BLaER1 treated with 17β-estradiol and CSF1 and Interleukin-3, amounts not matched to agents 10 nM and 100 nM (cell line): ENCODE data around the gene EFCAB11.

Experiments
- H3K27ac ChIP-seq, 11 experiments: shearing (Covaris generic); formaldehyde crosslinking; 2 replicates each; pipeline ENCODE4 v1.8.1; 2022
- H3K27me3 ChIP-seq, 11 experiments: shearing (Covaris generic); formaldehyde crosslinking; 2 replicates each; pipeline ENCODE4 v1.8.1; 2022
- H3K36me3 ChIP-seq, 11 experiments: shearing (Covaris generic); formaldehyde crosslinking; 2 replicates each; pipeline ENCODE4 v1.8.1; 2022
- H3K4me1 ChIP-seq, 10 experiments: shearing (Covaris generic); formaldehyde crosslinking; 2 replicates each; pipeline ENCODE4 v1.8.1; 2022
- H3K4me2 ChIP-seq, 11 experiments: shearing (Covaris generic); formaldehyde crosslinking; 2 replicates each; pipeline ENCODE4 v1.8.1; 2022
- H3K4me3 ChIP-seq, 10 experiments: shearing (Covaris generic); formaldehyde crosslinking; 2 replicates each; pipeline ENCODE4 v1.8.1; 2022
- H3K9ac ChIP-seq, 11 experiments: shearing (Covaris generic); formaldehyde crosslinking; 2 replicates each; pipeline ENCODE4 v1.8.1; 2022
- H3K9me3 ChIP-seq, 11 experiments: shearing (Covaris generic); formaldehyde crosslinking; replicated peaks in 1 of 11; 2 replicates each; pipeline ENCODE4 v1.8.1; 2022
- H4K20me1 ChIP-seq, 11 experiments: shearing (Covaris generic); formaldehyde crosslinking; 2 replicates each; pipeline ENCODE4 v1.8.1; 2022
- Cebpa-rat ChIP-seq, 11 experiments: shearing (Covaris generic); IDR thresholded peaks; 2 replicates each; pipeline ENCODE4 v1.8.1; 2022

EFCAB11 gene

GRCh38 chr14:89833661-89834060 is 120.9 kb downstream of the EFCAB11 start:
- no peaks in the 10 kb centered on the region for H4K20me1 ChIP-seq
- no peaks in the 10 kb centered on the region for H3K27me3 ChIP-seq
- H3K9me3 ChIP-seq, result peaks cover 0 to 14% (median 9%) of the 10 kb centered on the region in 11 experiments; a peak in 12 of 22 replicates
- H3K4me2 ChIP-seq, result no peak overlapping the region
- no peak overlapping the region for H3K9ac ChIP-seq
- no peak overlapping the region for H3K27ac ChIP-seq
- no peaks in the 10 kb centered on the region for H3K4me1 ChIP-seq
- no peak overlapping the region for H3K4me3 ChIP-seq
- H3K36me3 ChIP-seq, result no peaks in the 10 kb centered on the region
- no peak for TF ChIP-seq Cebpa-rat (IDR thresholded peaks at IDR 0.05)

GRCh38 chr14:89833120-89833532 is 121.4 kb downstream of the EFCAB11 start:
- no peak overlapping the region for H3K4me3 ChIP-seq
- no peak for TF ChIP-seq Cebpa-rat (IDR thresholded peaks at IDR 0.05)
- H3K9ac ChIP-seq, result no peak overlapping the region
- no peaks in the 10 kb centered on the region for H3K27me3 ChIP-seq
- H3K36me3 ChIP-seq, result no peaks in the 10 kb centered on the region
- no peaks in the 10 kb centered on the region for H4K20me1 ChIP-seq
- peaks cover 0 to 9% (median 4%) of the 10 kb centered on the region in 11 experiments; a peak in 11 of 22 replicates for H3K9me3 ChIP-seq
- no peak overlapping the region for H3K27ac ChIP-seq
- no peaks in the 10 kb centered on the region for H3K4me1 ChIP-seq
- H3K4me2 ChIP-seq, result no peak overlapping the region

GRCh38 chr14:89828471-89829165 is 125.9 kb downstream of the EFCAB11 start:
- no peak overlapping the region for H3K4me2 ChIP-seq
- no peak overlapping the region for H3K9ac ChIP-seq
- H3K27me3 ChIP-seq, result no peaks in the 10 kb centered on the region
- H3K4me3 ChIP-seq, result no peak overlapping the region
- no peaks in the 10 kb centered on the region for H3K36me3 ChIP-seq
- peaks cover 0 to 8% (median 0%) of the 10 kb centered on the region in 10 experiments; a peak in 1 of 20 replicates for H3K4me1 ChIP-seq
- no peak for TF ChIP-seq Cebpa-rat (IDR thresholded peaks at IDR 0.05)
- H3K9me3 ChIP-seq, result peaks cover 3 to 10% (median 7%) of the 10 kb centered on the region in 11 experiments; a peak in 21 of 22 replicates
- no peaks in the 10 kb centered on the region for H4K20me1 ChIP-seq
- no peak overlapping the region for H3K27ac ChIP-seq

GRCh38 chr14:89827265-89827664 is 127.3 kb downstream of the EFCAB11 start:
- Histone ChIP-seq H3K9ac (no peak overlapping the region), H3K4me1 (peaks cover 0 to 8% (median 0%) of the 10 kb centered on the region in 10 experiments; a peak in 1 of 20 replicates), H3K27ac (no peak overlapping the region), H3K4me2 (no peak overlapping the region; a peak in 1 of 22 replicates), H3K4me3 (no peak overlapping the region), H3K36me3 (no peaks in the 10 kb centered on the region; a peak in 2 of 22 replicates), H3K9me3 (peaks cover 11 to 22% (median 14%) of the 10 kb centered on the region in 11 experiments), H3K27me3 (no peaks in the 10 kb centered on the region), H4K20me1 (no peaks in the 10 kb centered on the region)
- no peak for TF ChIP-seq Cebpa-rat (IDR thresholded peaks at IDR 0.05)

- no peak for TF ChIP-seq Cebpa-rat (IDR thresholded peaks at IDR 0.05)
- H3K27ac ChIP-seq, result no peak overlapping the region
- H3K27me3 ChIP-seq, result no peaks in the 10 kb centered on the region
- no peaks in the 10 kb centered on the region; a peak in 2 of 22 replicates for H3K36me3 ChIP-seq
- no peaks in the 10 kb centered on the region for H4K20me1 ChIP-seq
- H3K9me3 ChIP-seq, result peaks cover 11 to 22% (median 14%) of the 10 kb centered on the region in 11 experiments
- peaks cover 0 to 8% (median 0%) of the 10 kb centered on the region in 10 experiments; a peak in 1 of 20 replicates for H3K4me1 ChIP-seq
- H3K9ac ChIP-seq, result no peak overlapping the region
- H3K4me3 ChIP-seq, result no peak overlapping the region
- peak overlapping the region in 1 of 11 experiments; percentile 17; a peak in 1 of 22 replicates for H3K4me2 ChIP-seq
Observed at GRCh38 chr14:89826596-89826995, 127.9 kb downstream of the EFCAB11 start.

- no peak overlapping the region for H3K27ac ChIP-seq
- H3K27me3 ChIP-seq, result no peaks in the 10 kb centered on the region
- peaks cover 0 to 8% (median 0%) of the 10 kb centered on the region in 10 experiments; a peak in 1 of 20 replicates for H3K4me1 ChIP-seq
- no peak overlapping the region for H3K4me3 ChIP-seq
- H3K9ac ChIP-seq, result no peak overlapping the region
- no peaks in the 10 kb centered on the region; a peak in 2 of 22 replicates for H3K36me3 ChIP-seq
- no peak overlapping the region for H3K4me2 ChIP-seq
- peaks cover 11 to 22% (median 14%) of the 10 kb centered on the region in 11 experiments for H3K9me3 ChIP-seq
- TF ChIP-seq Cebpa-rat (IDR thresholded peaks at IDR 0.05), result no peak
- H4K20me1 ChIP-seq, result no peaks in the 10 kb centered on the region
Observed at GRCh38 chr14:89823743-89824142, 130.8 kb downstream of the EFCAB11 start.

DNA sequence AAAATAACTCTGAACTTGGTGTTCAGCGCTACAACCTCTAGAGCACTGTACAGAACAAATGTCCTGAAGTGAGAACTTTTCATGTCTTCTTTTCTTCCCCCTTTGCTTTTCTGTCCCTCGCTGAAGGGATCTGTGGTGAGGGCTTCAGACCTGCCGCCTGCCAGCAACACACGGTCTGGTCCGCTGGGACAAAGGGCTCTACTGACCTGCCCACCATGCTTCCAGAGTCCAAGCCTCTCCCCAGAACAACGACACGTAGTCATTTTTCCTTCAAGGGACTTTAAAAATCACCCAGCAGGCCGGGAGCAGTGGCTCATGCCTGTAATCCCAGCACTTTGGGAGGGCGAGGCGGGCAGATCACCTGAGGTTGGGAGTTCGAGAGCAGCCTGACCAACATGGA is 140.4 kb downstream of the EFCAB11 start:
- no peaks in the 10 kb centered on the region for H3K9me3 ChIP-seq
- H4K20me1 ChIP-seq, result no peaks in the 10 kb centered on the region
- no peak overlapping the region for H3K27ac ChIP-seq
- H3K4me1 ChIP-seq, result no peaks in the 10 kb centered on the region
- no peak overlapping the region for H3K4me3 ChIP-seq
- H3K4me2 ChIP-seq, result no peak overlapping the region
- H3K27me3 ChIP-seq, result no peaks in the 10 kb centered on the region
- no peaks in the 10 kb centered on the region for H3K36me3 ChIP-seq
- H3K9ac ChIP-seq, result no peak overlapping the region
- no peak for TF ChIP-seq Cebpa-rat (IDR thresholded peaks at IDR 0.05)

DNA sequence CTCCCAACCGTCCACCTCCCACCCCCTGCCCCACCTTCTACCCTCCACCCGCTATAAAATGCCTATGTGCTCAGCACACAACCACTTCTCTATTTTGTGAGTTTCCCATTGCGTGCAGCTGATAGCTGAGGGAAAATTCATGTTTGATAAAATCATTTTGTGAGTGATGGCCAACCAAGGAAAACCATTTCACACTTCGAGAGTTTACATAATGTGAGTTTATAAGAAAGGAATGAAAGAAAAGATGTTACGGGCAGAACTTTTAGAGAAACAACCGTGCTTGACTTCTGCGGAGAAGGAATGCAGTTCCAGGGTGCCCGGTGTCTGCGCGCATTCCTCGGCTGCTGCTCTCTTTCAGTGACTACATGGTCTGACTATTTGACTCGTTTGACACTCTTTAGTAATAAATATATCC is 140.9 kb downstream of the EFCAB11 start:
- Histone ChIP-seq H3K4me2 (no peak overlapping the region), H3K9me3 (no peaks in the 10 kb centered on the region), H3K27me3 (no peaks in the 10 kb centered on the region), H3K4me1 (no peaks in the 10 kb centered on the region), H3K9ac (no peak overlapping the region), H3K27ac (no peak overlapping the region), H3K4me3 (no peak overlapping the region), H3K36me3 (no peaks in the 10 kb centered on the region), H4K20me1 (no peaks in the 10 kb centered on the region)
- no peak for TF ChIP-seq Cebpa-rat (IDR thresholded peaks at IDR 0.05)

GRCh38 chr14:89811954-89812575 is 142.5 kb downstream of the EFCAB11 start:
- H3K27ac ChIP-seq, result no peak overlapping the region
- no peaks in the 10 kb centered on the region for H4K20me1 ChIP-seq
- no peaks in the 10 kb centered on the region for H3K4me1 ChIP-seq
- H3K27me3 ChIP-seq, result no peaks in the 10 kb centered on the region
- no peak overlapping the region for H3K4me2 ChIP-seq
- TF ChIP-seq Cebpa-rat (IDR thresholded peaks at IDR 0.05), result no peak
- no peaks in the 10 kb centered on the region for H3K36me3 ChIP-seq
- H3K9me3 ChIP-seq, result no peaks in the 10 kb centered on the region
- H3K4me3 ChIP-seq, result no peak overlapping the region
- no peak overlapping the region for H3K9ac ChIP-seq
